H4 (cell line): ENCODE data around the gene ADARB2. TPM values are rescaled to one million over a fixed set of nuclear protein-coding genes. Genes with fewer than 3 reads are reported as not detected.
"Not testable (repeated sequence)": the region's sequence is repeated elsewhere in the genome, so short reads cannot be mapped to it uniquely, and the experiment has no call there.

Experiments used
- DNase-seq: peaks from one replicate; pipeline ENCODE4 v3.0.0-alpha.2; 2015; ENCODE audit warnings: low spot score
- total RNA-seq: library from RNA; depleted of rRNA; stranded (reverse); fragments of >200 nt; shearing (Covaris generic); gene quantifications from 2 replicates; pipeline ENCODE4 v1.2.3, GENCODE V29; 2014

ADARB2 gene
- total RNA-seq, 1 experiment from 2014 or later, result 0.21 TPM

- DNase-seq, result no peak
Measured at GRCh38 chr10:1358860-1359625, 378.3 kb downstream of the ADARB2 start.

- DNase-seq, result no peak
Measured at GRCh38 chr10:1358147-1358546, 379.2 kb downstream of the ADARB2 start.

DNA sequence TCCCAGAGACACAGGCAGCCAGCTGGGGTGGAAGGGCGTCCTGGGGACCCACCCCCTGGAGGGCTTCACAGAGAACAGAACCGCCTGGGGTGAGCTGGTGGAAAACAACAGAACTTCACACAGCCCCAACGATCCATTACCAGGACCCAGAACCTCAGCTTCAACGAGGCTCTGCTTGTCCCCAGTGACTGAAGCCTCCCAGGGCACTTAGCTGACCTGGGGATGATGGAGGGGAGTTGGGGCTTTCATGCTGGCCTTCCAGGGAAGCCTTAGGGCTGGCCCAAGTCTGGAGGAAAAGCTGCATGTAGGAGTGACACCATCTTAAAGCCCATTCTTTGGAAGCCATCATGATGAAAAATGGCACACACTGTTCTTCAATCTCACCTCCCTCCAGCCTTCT, 381.0 kb downstream of the ADARB2 start:
- no peak for DNase-seq

- DNase-seq, result no peak
Measured at GRCh38 chr10:1354809-1355710, 382.3 kb downstream of the ADARB2 start.

DNA sequence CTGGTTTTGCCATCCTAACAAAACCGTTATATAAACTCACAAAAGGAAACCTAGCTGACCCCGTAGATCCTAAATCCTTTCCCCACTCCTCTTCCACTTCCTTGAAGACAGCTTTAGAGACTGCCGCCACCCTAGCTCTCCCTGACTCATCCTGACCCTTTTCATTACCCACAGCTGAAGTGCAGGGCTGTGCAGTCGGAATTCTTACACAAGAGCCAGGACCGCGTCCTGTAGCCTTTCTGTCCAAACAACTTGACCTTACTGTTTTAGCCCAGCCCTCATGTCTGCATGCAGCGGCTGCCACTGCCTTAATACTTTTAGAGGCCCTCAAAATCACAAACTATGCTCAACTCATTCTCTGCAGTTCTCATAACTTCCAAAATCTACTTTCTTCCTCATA, 385.0 kb downstream of the ADARB2 start:
- DNase-seq, result not testable (repeated sequence)

- no peak for DNase-seq
Measured at GRCh38 chr10:1348773-1349050, 388.6 kb downstream of the ADARB2 start.

DNA sequence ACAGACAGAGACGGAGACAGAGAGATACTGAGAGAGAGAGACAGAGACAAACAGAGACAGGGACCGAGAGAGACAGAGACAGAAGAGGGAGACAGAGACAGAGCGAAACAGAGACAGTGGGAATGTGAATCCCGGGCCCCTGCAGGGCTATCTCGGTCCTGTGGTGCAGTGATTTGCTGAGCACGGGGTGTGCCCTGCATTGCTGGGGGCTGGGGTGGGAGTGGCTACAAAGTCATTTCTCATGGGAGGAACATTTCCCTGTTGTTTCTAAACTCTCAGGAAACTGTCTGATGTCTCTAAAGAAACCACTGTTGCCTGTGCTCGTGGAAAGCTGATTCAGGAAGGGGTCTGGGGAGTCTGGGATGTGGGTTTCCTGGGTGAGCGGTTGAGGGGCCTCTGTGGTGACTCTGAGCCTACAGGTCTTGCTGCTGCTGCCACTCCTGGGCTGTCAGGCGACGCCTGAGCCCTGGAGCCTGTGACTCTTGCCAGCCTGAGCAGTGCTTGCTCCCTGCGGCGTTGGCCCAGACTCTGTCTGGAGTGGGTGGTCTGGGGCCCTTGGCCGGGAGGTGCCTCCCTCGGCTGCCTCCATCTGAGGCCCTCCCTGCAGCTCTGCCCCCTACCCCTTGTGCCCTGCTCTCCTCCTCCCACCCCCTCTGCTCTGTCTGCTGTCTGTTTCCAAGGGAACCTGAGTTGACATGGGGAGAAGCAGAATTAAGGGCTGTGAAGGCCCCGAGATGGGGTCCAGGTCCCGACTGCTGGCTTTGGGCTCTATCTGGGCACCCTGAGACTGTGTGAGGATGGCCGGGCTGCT, 389.2 kb downstream of the ADARB2 start:
- DNase-seq, result no peak

DNA sequence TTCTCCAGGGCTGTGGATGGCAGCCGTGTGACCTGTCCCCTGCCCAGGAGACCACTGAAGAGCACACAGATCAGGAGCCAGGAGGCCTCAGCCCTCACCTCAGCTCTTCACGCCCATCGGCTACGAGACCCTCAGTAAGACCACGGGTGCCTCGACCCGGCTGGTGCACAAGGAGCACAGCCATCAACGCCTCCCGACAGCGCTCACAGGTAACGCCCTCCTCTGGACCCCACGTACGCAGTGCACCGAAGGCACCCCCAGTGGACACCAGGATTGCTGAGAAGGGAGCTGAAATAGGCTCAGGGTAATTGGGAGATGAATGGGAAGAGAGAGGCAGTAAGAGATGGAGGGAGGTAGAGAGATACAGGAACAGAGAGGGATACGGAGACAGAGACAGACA, 389.8 kb downstream of the ADARB2 start:
- no peak for DNase-seq

- no peak for DNase-seq
Measured at GRCh38 chr10:1346201-1346600, 391.1 kb downstream of the ADARB2 start.

- DNase-seq, result no peak
Measured at GRCh38 chr10:1345368-1345767, 392.0 kb downstream of the ADARB2 start.

DNA sequence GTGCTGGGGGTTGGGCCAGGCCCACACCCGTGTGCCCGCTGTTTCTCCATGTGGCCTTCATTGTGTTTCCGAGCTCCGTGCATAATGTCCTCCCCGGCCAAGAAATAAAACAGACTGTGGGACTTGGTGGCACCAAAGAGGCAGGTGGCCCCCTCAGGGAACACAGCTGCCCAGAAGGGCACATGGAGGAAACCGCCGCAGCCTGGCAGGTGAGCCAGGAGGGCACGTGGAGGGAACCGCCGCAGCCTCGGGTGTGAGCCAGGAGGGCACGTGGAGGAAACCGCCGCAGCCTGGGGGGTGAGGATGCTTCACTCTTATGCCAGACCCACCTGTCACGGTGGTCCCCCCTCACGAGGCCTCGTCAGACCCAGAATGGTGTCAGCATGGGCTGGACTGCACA, 392.5 kb downstream of the ADARB2 start:
- DNase-seq, result no peak

GRCh38 chr10:1344408-1344807, 392.9 kb downstream of the ADARB2 start:
- no peak for DNase-seq

DNA sequence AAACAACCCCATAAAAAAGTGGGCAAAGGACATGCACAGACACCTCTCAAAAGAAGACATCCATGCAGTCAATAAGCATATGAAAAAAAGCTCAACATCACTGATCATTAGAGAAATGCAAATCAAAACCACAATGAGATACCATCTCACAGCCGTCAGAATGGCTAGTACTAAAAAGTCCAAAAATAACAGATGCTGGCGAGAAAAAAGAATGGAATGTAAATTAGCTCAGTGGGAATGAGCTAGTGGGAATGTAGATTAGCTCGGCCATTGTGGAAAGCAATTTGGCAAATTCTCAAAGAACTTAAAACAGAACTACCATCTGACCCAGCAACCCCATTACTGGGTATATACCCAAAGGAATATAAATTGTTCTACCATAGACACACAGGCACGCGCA, 394.1 kb downstream of the ADARB2 start:
- DNase-seq, result no peak

DNA sequence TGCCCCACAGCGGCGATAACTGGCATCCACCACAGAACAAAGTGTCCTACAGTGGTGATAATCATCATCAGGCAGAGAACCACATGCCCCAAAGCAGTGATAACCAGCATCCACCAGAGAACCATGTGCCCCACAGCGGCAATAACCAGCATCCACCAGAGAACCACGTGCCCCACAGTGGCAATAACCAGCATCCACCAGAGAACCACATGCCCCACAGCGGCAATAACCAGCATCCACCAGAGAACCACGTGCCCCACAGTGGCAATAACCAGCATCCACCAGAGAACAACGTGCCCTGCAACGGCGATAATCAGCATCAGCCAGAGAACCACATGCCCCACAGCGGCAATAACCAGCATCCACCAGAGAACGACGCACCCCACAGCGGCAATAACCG, 396.3 kb downstream of the ADARB2 start:
- DNase-seq, result not testable (repeated sequence)

DNA sequence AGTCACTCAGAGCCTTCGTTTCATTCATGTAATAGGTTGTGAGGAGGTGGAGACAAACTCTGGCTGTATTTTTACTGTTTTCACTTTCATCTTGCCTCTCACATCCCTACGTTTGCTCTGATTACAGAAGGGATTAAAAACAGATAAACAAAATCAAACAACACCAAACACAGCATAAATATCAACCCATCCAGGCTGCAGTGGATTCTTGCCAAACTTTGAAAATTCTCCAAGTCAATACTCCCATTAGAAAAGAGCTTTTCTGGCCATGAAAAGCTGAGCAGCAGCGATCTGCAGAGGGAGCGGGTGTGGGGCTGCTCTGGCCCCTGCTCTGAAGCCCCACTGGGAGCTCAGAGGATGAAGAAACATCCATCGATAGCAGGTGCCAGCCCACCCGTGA, 397.9 kb downstream of the ADARB2 start:
- DNase-seq, result no peak

- DNase-seq, result no peak
Measured at GRCh38 chr10:1335642-1336041, 401.7 kb downstream of the ADARB2 start.

- no peak for DNase-seq
Measured at GRCh38 chr10:1333981-1334380, 403.3 kb downstream of the ADARB2 start.

- DNase-seq, result no peak
Measured at GRCh38 chr10:1331560-1331959, 405.8 kb downstream of the ADARB2 start.

- DNase-seq, result no peak
Measured at GRCh38 chr10:1329622-1330021, 407.7 kb downstream of the ADARB2 start.

DNA sequence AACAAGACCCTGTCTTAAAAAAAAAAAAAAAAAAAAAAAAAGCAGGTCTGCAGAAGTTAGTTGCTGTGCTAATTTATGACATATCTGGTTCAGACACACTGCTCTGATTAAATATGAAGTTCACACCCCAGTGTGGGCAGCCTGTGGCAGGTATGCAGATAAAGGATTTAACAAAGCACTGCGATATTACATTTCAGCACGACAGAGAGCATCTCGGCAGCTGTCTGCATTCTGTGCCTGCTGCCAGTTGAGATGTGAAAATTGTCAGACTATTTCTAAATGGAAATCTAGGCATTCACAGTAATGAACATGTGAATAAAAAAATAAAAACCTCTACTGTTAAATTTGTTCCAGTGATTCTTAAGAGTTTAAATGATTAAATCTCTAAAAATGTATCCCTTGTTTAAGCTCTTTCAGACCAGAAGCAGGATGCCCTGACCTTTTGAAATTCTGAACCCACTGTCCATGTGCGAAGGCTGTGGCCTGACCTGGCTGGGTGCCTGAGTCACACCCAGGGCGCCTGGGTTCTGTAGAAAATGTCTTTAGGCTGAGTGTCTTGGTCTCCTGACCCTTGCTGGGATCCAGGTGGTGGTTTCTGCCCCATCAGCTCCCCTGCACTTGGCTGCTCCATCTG, 408.2 kb downstream of the ADARB2 start:
- no peak for DNase-seq

GRCh38 chr10:1328161-1328823, 409.0 kb downstream of the ADARB2 start:
- DNase-seq, result no peak
